Lower lobe of right lung (tissue), 2 donors: ENCODE data around the gene STING1. TPM values are rescaled to one million over a fixed set of nuclear protein-coding genes. Genes with fewer than 3 reads are reported as not detected.

Experiments used
- ATAC-seq, 2 donors: fragments of 200-7000 bp; cut with Tn5 transposase; one replicate each; pipeline ENCODE4 v1.9.1; 2020 to 2022; ENCODE audit warnings: mild to moderate bottlenecking in 2 of 2, moderate library complexity in 2 of 2
- DNase-seq: peaks from one replicate; pipeline ENCODE4 v3.0.0-alpha.2; 2020
- H3K27ac ChIP-seq: fragments of 200-600 bp; one replicate; pipeline ENCODE4 v1.8.0; 2022
- H3K27me3 ChIP-seq: fragments of 200-600 bp; one replicate; pipeline ENCODE4 v1.8.0; 2022; ENCODE audit warnings: low read depth
- H3K36me3 ChIP-seq: fragments of 200-600 bp; one replicate; pipeline ENCODE4 v1.8.0; 2022; ENCODE audit warnings: mild to moderate bottlenecking
- H3K4me1 ChIP-seq: fragments of 200-600 bp; one replicate; pipeline ENCODE4 v1.8.0; 2022
- H3K4me3 ChIP-seq: fragments of 200-600 bp; one replicate; pipeline ENCODE4 v1.8.0; 2022; ENCODE audit warnings: mild to moderate bottlenecking
- H3K9me3 ChIP-seq: fragments of 200-600 bp; one replicate; pipeline ENCODE4 v1.8.0; 2022
- intact Hi-C: fragments of 100-400 bp; cut with DNase I; formaldehyde crosslinking; loops from one replicate; pipeline ENCODE4 v1.11.0; 2022
- total RNA-seq: library from RNA; stranded (reverse); fragmentation: NEBNext Ultra II Directional; extraction: Animal tissue kit (Norgen Biotek cat#: 25700); gene quantifications from one replicate; pipeline ENCODE4 v1.2.1, GENCODE V29; 2021
- TF ChIP-seq, protein P1 (sequence below): fragments of 200-600 bp; IDR thresholded peaks from one replicate; pipeline ENCODE4 v1.8.0; 2022; ENCODE audit warnings: antibody characterized with exemption, mild to moderate bottlenecking
- donor health status: DM: no; HTN: yes; CAD: no; lungs with severe emphysema.

STING1 gene
- total RNA-seq, 1 donor from 2014 or later, result 120 TPM

DNA sequence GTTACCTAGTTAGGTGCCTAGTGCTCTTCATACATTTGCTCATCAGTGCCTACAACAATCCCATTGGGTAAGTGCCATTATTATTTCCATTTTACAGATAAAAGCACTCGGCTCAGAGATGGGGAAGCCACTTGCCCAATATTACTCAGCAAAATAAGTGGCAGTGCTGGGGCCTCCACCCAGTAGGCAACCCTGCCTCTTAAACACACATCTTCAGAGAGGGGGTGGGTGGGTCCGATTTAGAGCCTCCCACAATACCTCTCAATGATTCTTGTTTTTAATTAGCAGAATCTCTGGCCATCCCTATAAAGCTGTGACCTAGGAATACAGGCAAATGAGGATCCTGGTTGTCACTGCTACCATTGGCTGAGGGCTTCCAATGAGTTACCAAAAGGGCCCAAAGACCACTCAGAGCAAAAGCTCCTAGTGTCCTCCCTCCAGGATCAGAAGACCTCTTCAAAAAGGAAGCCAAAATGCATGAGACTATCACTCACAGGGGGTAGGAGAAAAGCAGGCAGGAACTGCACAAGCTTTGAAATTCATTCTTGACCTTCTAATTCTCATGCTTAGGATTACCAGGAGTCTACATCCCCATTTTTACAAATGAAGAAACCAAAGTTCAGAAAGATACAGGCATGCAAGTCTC lies 42.5 kb upstream of the STING1 start:
- Histone ChIP-seq H3K27me3 (no peaks in the 10 kb centered on the region), H3K9me3 (no peaks in the 10 kb centered on the region), H3K4me3 (no peak overlapping the region), H3K36me3 (no peaks in the 10 kb centered on the region), H3K27ac (no peak overlapping the region), H3K4me1 (no peaks in the 10 kb centered on the region)
- intact Hi-C loops, result no loop called here
- no peak for ATAC-seq
- TF ChIP-seq, protein P1, sequence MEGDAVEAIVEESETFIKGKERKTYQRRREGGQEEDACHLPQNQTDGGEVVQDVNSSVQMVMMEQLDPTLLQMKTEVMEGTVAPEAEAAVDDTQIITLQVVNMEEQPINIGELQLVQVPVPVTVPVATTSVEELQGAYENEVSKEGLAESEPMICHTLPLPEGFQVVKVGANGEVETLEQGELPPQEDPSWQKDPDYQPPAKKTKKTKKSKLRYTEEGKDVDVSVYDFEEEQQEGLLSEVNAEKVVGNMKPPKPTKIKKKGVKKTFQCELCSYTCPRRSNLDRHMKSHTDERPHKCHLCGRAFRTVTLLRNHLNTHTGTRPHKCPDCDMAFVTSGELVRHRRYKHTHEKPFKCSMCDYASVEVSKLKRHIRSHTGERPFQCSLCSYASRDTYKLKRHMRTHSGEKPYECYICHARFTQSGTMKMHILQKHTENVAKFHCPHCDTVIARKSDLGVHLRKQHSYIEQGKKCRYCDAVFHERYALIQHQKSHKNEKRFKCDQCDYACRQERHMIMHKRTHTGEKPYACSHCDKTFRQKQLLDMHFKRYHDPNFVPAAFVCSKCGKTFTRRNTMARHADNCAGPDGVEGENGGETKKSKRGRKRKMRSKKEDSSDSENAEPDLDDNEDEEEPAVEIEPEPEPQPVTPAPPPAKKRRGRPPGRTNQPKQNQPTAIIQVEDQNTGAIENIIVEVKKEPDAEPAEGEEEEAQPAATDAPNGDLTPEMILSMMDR, result no peak
- DNase-seq, result no peak

DNA sequence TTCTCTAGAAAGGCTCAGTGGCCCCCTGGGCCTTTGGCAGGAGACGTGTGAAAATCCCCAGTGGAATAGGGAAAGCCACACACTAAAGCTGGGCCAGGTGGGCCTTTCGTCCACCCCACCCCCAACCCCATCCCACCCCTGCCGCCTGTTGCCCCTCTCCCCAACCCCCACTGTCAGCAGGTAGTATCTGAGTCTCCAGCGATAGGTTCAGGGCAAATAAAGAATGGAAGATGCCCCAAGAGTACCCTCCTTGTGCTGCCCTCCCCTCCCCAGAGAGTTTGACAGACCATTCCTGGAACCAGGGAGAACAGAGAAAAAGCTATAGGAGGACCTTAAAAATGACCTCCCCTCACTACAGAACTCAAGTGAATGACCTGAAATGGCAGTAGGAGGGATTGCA lies 41.9 kb upstream of the STING1 start:
- no peak overlapping the region for H3K4me3 ChIP-seq
- intact Hi-C loops, result no loop called here
- TF ChIP-seq, protein P1, result no peak
- no peaks in the 10 kb centered on the region for H3K9me3 ChIP-seq
- no peak overlapping the region for H3K27ac ChIP-seq
- no peaks in the 10 kb centered on the region for H3K27me3 ChIP-seq
- no peaks in the 10 kb centered on the region for H3K36me3 ChIP-seq
- no peak for ATAC-seq
- DNase-seq, result no peak
- no peaks in the 10 kb centered on the region for H3K4me1 ChIP-seq

DNA sequence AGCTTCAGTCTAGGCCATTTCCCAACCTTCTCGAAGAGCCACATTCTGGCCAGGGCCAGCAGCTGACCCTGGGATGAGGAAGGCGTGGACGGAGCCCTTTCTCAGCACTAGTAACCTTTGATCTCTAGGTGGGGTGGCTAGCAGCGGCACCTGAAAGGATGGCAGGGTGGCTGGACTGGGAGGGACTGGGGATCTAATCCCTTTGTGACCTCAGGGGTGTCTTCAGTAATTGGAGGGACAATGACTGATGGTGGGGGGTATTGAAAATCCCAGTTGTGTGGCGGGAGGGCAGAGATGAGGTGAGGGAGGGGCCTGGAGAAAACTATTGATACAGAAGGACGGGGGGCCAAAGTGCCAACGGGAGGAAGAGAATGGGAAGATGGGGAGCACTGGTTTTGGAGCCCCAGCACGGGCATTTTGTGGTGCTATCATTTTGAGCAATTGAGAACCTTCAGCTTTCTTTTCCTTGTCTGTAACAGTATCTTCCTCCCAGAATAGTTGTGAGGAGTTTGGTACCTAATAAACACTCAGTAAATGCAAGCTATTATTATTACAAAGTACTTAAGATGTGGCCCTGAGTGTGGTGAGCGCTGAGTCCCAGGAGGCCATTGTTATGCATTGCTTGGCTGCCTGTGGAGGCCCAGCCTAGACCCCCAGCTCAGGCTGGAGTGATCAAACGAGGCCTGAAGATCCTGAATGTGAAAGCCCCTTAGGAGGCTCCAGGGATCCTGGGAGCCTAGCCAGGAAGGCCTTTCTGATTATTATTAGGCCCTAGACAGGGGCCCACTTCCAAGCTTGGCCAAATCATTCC lies 41.3 kb upstream of the STING1 start:
- no peaks in the 10 kb centered on the region for H3K36me3 ChIP-seq
- H3K27me3 ChIP-seq, result no peaks in the 10 kb centered on the region
- ATAC-seq, result peak in 1 of 2 donors; percentile 19
- H3K4me1 ChIP-seq, result no peaks in the 10 kb centered on the region
- intact Hi-C loops, result no loop called here
- no peak for DNase-seq
- H3K4me3 ChIP-seq, result no peak overlapping the region
- H3K9me3 ChIP-seq, result no peaks in the 10 kb centered on the region
- H3K27ac ChIP-seq, result no peak overlapping the region
- TF ChIP-seq, protein P1, result no peak

DNA sequence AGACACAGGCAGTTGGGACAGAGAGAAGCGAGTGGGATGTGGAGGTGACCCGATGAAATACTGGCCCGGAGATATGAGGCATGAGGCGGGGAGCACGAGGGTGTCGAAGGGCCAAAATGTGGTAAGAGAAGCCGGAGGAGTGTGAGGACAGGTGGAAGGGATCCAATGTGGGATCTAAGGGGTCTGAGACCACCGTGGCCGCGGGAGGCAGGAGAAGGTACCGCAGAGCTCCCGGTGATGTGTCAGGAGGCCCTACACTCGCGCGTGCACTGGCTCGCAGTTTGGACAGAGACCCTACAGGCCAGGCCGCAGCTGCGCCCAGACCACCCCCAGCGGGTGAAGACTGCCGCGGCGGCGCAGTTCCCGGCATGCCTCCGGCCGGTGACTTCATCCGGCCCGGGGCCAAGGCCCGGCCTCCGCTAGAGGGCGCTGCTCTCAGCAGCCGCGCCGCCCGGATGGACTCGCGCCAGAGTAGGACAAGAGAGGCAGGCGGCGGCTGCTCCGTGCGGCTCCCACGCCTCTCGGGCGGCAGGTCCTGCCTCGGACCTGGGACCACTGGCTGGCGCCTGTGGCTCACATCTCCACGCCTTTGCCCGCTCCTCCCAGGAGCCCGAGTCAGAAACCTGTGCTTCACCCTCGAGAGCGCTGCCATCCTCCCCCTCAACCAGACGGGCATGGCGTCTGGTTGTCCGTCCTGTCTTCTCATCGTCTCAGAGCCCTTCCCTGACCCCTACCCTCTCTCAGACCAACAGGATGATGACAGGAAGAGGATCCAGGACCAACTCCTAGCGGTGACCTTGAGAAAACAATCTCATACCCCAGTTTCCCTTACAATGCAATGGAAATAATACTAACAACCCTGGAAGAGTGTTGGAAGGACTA lies 35.4 kb upstream of the STING1 start:
- H3K9me3 ChIP-seq, result no peaks in the 10 kb centered on the region
- H3K4me3 ChIP-seq, result peak overlapping the region; percentile 66
- intact Hi-C loops, result loop anchor here (10.0 kb wide), 1 partner anchor 93 kb away; no protein-coding TSS in a partner anchor
- H3K36me3 ChIP-seq, result no peaks in the 10 kb centered on the region
- TF ChIP-seq, protein P1, result peak; percentile 99
- peaks cover 14% of the 10 kb centered on the region for H3K4me1 ChIP-seq
- DNase-seq, result peak; percentile 95
- H3K27me3 ChIP-seq, result no peaks in the 10 kb centered on the region
- H3K27ac ChIP-seq, result peak overlapping the region; percentile 91
- peak; percentile 95 to 97 for ATAC-seq

DNA sequence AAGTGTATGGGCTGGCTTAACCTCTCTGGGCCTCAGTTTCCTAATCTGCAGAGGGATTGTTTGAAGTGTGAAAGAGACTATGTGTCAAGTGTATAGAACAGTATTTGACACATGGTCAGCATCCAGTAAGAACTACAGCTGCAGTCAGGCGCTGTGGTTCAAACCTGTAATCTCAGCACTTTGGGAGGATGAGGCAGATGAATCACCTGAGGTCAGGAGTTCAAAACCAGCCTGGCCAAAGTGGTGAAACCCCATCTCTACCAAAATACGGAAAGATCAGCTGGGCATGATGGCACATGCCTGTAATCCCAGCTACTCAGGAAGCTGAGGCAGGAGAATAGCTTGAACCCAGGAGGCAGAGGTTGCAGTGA lies 31.9 kb upstream of the STING1 start:
- Histone ChIP-seq H3K36me3 (no peaks in the 10 kb centered on the region), H3K4me1 (peaks cover 14% of the 10 kb centered on the region), H3K27ac (no peak overlapping the region), H3K27me3 (no peaks in the 10 kb centered on the region), H3K9me3 (no peaks in the 10 kb centered on the region), H3K4me3 (no peak overlapping the region)
- ATAC-seq (no peak), DNase-seq (no peak)
- intact Hi-C loops, result loop anchor here (10.0 kb wide), 1 partner anchor 90 kb away; no protein-coding TSS in a partner anchor
- TF ChIP-seq, protein P1, result no peak
